NCI-H2196 treated with DMSO at 0.1 percent for 48 hours (cell line): ENCODE data around the gene ADNP.
"Not testable (repeated sequence)": the region's sequence is repeated elsewhere in the genome, so short reads cannot be mapped to it uniquely, and the experiment has no call there.

Source experiments
- DNase-seq: peaks from one replicate; lab custom pipeline; 2025; ENCODE audit not compliant: unreplicated experiment; lab: John Stamatoyannopoulos, UW

The ADNP gene

DNA sequence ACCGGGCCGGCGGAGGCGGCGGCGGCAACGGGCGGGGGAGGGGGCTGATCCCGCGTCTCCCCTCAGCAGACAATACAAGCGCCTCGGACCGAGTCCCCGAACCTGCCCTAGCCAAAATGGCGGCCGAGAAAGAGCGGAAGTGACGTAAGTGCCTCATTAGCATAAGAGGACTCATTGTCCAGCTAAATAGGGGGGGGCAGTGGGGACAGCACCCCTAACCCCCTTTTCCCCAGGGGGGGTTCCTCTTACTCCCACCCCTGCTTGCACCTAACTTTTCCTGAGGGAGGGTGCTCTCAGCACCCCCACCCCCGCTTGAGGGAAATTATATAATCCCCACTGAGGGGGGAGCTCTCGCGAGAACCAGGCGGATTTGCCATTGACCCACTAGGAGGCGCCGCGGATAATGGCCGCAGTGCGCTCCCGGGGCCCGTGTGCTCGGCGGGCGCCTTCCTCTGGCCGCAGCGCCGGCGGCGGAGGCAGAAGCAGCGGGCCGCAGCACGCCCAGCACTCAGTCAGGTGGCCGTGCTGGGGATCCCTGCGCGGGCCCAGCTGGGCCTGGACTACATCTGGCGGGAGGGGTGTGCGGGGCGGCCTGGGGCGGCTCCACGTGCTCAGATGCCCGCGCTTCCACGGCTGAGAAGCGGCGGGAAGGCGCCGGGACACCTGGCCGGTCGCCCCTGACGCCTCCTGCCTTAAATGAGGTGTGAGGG is at the start of gene ADNP:
Gene ADNP, minus strand, starts transcription at position 132 of the 710 bp plus-strand sequence. CDS start 27,441 bp downstream, outside the sequence.
- DNase-seq, result peak; percentile 91

DNA sequence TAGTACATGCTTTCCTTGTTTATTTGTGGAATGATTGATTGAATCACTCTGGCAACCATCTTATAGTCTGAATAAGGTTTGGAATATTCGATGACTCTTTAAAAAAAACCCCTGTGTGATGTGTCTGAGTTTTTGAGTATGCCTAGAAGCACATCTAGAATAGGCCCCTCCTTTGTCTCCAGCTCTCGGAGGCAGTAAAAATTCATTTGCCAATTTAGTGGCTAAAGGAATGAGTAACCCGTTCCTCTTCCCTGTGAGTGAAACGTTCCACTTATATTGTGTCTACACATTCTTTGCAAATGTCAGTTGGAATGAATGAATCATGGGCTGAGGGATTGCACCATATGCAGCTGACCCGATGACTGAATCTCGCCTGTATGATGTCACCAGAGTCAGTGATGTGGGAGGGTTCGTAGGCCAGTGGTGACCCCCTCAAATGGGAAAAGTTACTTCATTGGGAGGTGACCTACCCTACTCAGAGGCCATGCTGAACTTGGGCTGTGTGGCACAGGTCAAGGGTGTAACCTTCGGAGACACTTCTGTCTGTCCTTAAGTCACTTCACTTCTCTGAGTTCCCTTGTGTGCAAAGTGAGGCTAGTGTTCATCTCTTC is 48.9 kb upstream of the ADNP start:
- no peak for DNase-seq

GRCh38 chr20:50978533-50978932 is 47.3 kb upstream of the ADNP start:
- DNase-seq, result not testable (repeated sequence)

DNA sequence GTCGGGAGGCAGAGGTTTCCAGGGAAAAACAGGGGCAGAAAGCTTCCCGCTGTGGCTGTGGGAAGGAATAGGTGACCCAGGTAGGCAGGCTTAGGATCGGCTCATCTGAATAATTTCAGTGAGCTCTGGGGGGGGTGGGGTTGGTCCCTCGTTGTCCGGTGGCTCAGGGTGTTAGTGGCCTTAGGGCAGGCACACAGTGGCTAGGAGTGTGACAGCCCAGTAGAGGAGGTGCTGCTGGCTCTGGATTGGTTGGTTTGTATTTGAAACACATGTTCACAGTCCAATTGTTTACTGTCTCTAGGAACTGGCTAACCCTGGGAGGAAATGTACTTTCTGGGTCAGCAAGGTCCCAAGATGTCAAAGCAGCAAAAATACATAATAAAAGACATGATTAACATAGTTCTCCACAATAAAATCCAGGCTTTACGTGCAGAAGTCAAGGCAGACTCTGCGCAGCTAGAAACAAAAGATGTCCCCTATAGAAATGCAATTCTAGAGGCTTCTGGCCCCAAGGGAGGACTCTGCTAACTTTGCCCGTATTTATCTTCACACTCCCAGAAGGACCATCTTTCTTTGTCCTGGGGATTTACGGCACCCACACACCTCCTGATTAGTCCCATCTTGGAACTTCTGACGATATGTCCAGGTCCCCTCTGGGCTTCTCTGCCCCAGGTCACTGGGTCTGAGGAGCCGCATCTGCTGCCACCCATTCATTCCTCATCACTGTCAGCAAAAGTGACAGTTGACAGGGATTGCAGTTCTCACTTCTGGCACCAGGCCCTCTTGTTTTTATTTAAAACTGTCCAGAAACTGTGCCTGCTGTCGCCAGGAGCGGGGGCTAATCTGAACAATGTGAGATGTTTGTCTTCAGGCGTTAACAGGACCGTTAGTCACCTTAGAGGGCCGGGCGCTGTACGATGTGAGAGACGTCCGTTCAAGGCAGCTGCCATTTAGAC is 46.1 kb upstream of the ADNP start:
- no peak for DNase-seq

DNA sequence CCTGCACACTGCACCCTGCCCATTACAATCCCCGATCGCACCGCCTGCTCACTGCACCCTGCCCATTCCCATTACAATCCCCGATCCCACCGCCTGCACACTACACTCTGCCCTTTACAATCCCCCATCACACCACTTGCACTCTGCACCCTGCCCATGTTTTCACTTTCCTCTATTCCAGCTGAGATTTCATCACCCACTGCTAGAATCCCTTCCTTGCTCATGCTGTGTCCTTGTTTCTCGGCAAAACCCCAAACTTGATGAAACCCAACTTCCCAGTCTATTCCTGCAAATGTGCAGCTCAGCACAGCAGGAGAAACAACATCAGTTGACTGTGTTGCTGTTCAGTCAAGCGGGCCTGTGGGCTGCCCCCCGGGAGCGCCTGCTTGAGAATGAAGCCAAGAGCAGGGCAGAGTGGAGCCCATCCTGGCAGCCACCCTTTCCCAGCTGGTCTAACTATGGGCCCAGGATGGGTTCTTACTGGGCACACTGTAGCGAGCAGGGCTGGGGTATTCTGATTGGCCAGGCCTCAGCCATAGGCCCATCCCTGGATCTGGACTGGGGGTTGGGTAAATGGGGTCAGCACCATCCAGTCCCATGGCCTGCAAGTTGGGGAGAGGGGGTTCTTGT is 44.6 kb upstream of the ADNP start:
- DNase-seq, result no peak

- no peak for DNase-seq
Measured at GRCh38 chr20:50969912-50970311, 38.7 kb upstream of the ADNP start.

DNA sequence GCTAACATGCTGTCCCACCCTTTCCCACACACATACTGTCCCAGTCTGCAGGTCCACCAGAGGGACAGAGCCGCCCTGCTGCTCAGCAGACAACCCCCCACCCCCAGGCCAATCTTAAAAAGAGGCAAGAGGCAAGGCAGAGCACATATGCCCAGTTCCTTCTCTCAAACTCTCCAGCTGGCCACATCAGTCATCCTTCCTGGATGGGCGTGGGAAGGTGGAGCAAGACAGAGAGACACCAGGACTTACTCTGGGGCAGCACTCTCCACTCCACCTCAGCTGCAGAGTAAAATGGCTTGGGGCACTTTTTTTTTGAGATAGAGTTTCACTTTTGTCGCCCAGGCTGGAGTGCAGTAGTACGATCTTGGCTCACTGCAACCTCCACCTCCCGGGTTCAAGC is 38.2 kb upstream of the ADNP start:
- DNase-seq, result no peak

- DNase-seq, result no peak
Measured at GRCh38 chr20:50968289-50968688, 37.1 kb upstream of the ADNP start.

DNA sequence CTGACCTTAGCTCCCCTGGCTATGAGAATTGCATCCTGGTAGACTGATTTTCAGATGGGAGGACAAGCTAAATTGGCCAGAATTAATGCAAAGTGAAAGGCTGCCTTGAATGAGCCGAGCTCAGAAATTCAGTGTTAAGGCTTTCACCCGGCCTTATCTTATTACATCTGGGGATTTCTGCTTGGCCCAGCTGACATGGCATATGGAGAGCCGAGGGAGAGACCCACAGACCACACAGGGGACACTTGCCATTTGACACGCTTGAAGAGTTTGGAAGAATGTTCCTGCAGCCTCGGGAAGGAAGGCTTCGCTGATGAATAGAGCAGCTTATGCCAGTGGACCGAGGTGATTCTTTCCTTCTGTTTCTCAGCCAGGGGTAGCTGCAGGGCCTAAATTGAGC is 36.3 kb upstream of the ADNP start:
- DNase-seq, result no peak

DNA sequence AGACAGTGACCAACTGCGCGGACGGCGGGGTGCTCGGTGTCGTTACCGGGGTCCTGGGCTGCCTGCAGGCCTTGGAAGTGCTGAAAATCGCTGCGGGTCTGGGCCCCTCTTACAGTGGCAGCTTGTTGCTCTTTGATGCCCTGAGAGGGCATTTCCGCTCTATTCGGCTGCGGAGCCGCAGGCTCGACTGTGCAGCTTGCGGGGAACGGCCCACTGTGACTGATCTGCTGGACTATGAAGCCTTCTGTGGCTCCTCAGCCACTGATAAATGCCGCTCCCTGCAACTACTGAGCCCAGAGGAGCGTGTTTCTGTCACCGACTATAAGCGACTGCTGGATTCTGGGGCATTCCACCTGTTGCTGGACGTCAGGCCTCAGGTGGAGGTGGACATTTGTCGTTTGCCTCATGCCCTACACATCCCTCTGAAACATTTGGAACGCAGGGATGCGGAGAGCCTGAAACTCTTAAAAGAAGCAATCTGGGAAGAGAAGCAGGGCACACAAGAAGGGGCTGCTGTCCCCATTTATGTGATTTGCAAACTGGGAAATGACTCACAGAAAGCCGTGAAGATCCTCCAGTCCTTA is 28.4 kb upstream of the ADNP start:
- no peak for DNase-seq

DNA sequence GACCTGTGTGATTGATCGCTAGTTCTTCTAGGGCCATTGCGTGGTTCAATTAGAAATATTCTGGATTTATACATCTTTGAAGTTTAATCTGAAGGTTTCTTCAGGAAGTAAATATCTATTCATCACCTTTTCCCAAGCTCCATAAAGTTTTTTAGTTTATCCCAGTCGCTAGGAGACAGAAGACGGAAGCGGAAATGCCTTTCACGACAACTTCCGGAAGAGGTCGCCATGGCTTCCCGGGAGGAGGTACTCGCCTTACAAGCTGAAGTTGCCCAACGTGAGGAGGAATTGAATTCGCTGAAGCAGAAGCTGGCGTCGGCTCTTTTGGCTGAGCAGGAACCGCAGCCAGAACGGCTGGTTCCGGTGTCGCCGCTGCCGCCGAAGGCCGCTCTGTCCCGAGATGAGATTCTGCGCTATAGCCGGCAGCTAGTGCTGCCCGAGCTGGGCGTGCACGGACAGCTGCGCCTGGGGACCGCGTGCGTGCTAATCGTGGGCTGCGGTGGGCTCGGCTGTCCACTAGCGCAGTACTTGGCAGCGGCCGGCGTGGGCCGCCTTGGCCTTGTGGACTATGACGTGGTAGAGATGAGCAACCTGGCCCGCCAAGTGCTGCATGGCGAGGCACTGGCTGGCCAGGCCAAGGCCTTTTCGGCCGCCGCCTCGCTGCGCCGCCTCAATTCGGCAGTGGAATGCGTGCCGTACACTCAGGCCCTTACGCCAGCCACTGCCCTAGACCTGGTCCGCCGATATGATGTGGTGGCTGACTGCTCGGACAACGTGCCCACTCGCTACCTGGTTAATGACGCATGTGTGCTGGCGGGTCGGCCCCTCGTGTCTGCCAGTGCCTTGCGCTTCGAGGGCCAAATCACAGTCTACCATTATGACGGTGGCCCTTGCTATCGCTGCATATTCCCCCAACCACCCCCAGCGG is 27.6 kb upstream of the ADNP start, which contains the start of gene MOCS3:
Gene MOCS3, plus strand, starts transcription at position 204 of the 928 bp plus-strand sequence. Its CDS starts 25 bp downstream, at position 229.
- DNase-seq, result peak; percentile 87

GRCh38 chr20:50957798-50958614 is 26.8 kb upstream of the ADNP start, which contains the start of gene DPM1:
Gene DPM1 (minus strand): TSS chr20:50958532. CDS start chr20:50958523, 9 bp downstream.
- DNase-seq, result no peak

GRCh38 chr20:50957276-50957675 is 26.0 kb upstream of the ADNP start:
- no peak for DNase-seq

- no peak for DNase-seq
Measured at GRCh38 chr20:50953821-50954220, 22.6 kb upstream of the ADNP start.

GRCh38 chr20:50953196-50953595 is 22.0 kb upstream of the ADNP start:
- no peak for DNase-seq

DNA sequence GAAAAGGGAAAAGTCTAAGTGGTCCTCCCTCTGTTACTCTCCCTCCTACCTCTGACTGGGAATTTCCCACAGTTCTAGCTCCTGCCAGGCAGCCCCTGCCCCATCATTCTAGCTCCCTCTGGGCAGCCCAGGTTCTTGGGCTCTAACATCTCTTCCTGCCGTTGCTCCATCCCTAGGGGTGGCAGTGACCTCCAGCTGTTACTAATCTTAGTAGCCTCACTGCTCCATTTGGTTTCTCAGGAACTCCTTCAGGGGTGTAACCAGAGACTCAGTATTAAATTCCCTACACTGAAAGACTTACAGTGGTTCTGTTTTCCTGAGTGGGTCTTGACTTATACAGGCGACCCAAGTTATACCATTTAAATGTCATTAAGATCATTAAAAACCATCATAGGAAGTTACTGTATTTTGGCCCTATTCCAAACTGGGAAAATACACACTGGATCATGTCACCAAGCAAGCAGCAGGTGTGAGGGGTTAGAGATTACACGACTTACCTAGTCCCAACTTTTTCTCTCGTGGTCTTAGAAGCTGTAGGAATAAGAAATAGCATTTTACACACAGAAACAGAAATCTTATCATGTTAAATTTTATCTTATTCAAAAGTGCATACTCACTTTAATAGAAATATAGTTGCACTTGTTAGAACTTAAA is 17.0 kb upstream of the ADNP start:
- no peak for DNase-seq

- no peak for DNase-seq
Measured at GRCh38 chr20:50943069-50943468, 11.8 kb upstream of the ADNP start.

DNA sequence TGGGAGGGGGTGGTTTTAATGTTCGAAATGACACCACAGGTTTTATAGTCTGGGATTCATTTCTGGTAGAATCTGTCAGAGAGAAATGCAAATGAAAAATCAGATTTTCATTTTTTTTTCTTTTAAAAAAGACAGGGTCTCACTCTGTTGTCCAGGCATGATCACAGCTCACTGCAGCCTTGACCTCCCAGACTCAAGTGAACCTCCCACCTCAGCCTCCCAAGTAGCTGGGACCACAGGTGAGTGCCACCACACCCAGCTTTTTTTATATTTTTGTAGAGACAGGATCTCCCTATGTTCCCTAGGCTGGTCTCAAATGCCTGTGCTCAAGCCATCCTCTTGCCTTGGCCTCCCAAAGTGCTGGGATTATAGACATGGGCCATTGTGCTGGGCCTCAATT is 2.4 kb upstream of the ADNP start:
- no peak for DNase-seq
